Right ventricle myocardium superior (tissue), 1 donor: ENCODE measurements around the gene TMED5. TPM values are rescaled to one million over a fixed set of nuclear protein-coding genes. Genes with fewer than 3 reads are reported as not detected.

ENCODE experiments used
- ATAC-seq: fragments of 200-7000 bp; cut with Tn5 transposase; one replicate; pipeline ENCODE4 v1.9.1; 2020; ENCODE audit warnings: mild to moderate bottlenecking; ENCODE audit not compliant: poor library complexity
- DNase-seq: peaks from one replicate; pipeline ENCODE4 v3.0.0-alpha.2; 2020
- intact Hi-C: fragments of 100-400 bp; cut with DNase I; formaldehyde crosslinking; loops from one replicate; pipeline ENCODE4 v1.11.2; 2022
- total RNA-seq: library from RNA; stranded (reverse); fragmentation: NEBNext Ultra II Directional; extraction: Animal tissue kit (Norgen Biotek cat#: 25700); gene quantifications from one replicate; pipeline ENCODE4 v1.2.1, GENCODE V29; 2021
- donor health status: DM: no; HTN: yes; CAD: no; lungs with severe emphysema.

Gene TMED5
- total RNA-seq, 1 donor from 2014 or later, result 57.1 TPM

GRCh38 chr1:93137604-93138292, 42.5 kb downstream of the TMED5 start:
- intact Hi-C loops, result no loop called here
- ATAC-seq, result no peak

GRCh38 chr1:93136445-93136844, 43.8 kb downstream of the TMED5 start:
- ATAC-seq, result no peak
- intact Hi-C loops, result no loop called here
- no peak for DNase-seq

More at GRCh38 chr1:93137604-93138292, 42.5 kb downstream of the TMED5 start:
- DNase-seq, result no peak

- ATAC-seq (no peak), DNase-seq (no peak)
- intact Hi-C loops, result no loop called here
Measured at GRCh38 chr1:93132638-93133037, 47.6 kb downstream of the TMED5 start.

GRCh38 chr1:93129507-93130099, 50.6 kb downstream of the TMED5 start:
- intact Hi-C loops, result no loop called here
- ATAC-seq, result no peak
- DNase-seq, result no peak

- DNase-seq (no peak), ATAC-seq (no peak)
- intact Hi-C loops, result no loop called here
Measured at GRCh38 chr1:93124556-93125355, 55.5 kb downstream of the TMED5 start.

GRCh38 chr1:93123201-93123783, 56.9 kb downstream of the TMED5 start:
- ATAC-seq, result no peak
- intact Hi-C loops, result no loop called here

GRCh38 chr1:93120614-93121013, 59.6 kb downstream of the TMED5 start:
- ATAC-seq, result no peak
- intact Hi-C loops, result no loop called here

More at GRCh38 chr1:93123201-93123783, 56.9 kb downstream of the TMED5 start:
- no peak for DNase-seq

GRCh38 chr1:93114391-93114790, 65.8 kb downstream of the TMED5 start:
- ATAC-seq (no peak), DNase-seq (no peak)
- intact Hi-C loops, result no loop called here

More at GRCh38 chr1:93120614-93121013, 59.6 kb downstream of the TMED5 start:
- no peak for DNase-seq

- intact Hi-C loops, result no loop called here
- ATAC-seq, result no peak
- no peak for DNase-seq
Measured at GRCh38 chr1:93113127-93113526, 67.1 kb downstream of the TMED5 start.

- intact Hi-C loops, result no loop called here
- ATAC-seq, result no peak
- DNase-seq, result no peak
Measured at GRCh38 chr1:93111561-93111960, 68.7 kb downstream of the TMED5 start.

- DNase-seq (no peak), ATAC-seq (no peak)
- intact Hi-C loops, result no loop called here
Measured at GRCh38 chr1:93111065-93111464, 69.1 kb downstream of the TMED5 start.

- intact Hi-C loops, result no loop called here
- ATAC-seq, result no peak
- DNase-seq, result no peak
Measured at GRCh38 chr1:93109578-93109977, 70.6 kb downstream of the TMED5 start.

GRCh38 chr1:93108335-93108734, 71.9 kb downstream of the TMED5 start:
- DNase-seq, result no peak
- ATAC-seq, result no peak
- intact Hi-C loops, result no loop called here

- intact Hi-C loops, result no loop called here
- ATAC-seq (no peak), DNase-seq (no peak)
Measured at GRCh38 chr1:93107395-93107794, 72.8 kb downstream of the TMED5 start.

GRCh38 chr1:93106226-93106625, 74.0 kb downstream of the TMED5 start:
- DNase-seq, result no peak
- no peak for ATAC-seq
- intact Hi-C loops, result no loop called here

- ATAC-seq, result no peak
- intact Hi-C loops, result no loop called here
- DNase-seq, result no peak
Measured at GRCh38 chr1:93102142-93102541, 78.1 kb downstream of the TMED5 start.
